ENCODE measurements around the gene STAT3. TPM values are rescaled to one million over a fixed set of nuclear protein-coding genes. Genes with fewer than 3 reads are reported as not detected.
A peak's percentile ranks its signal among the peaks of the same experiment; 100 is the strongest.

Gene STAT3
- total and polyA plus RNA-seq, 9 of the 15 experiments (the other 6 are each of a cell fraction or from before 2014, with no cell fraction given), result 90.0 to 179 (median 114) TPM

GRCh38 chr17:42312285-42313130, 75.7 kb downstream of the STAT3 start (continued):
- TF ChIP-seq BCLAF1 (IDR thresholded peaks at IDR 0.05; ENCODE audit: borderline replicate concordance in 1 of 2, control insufficient read depth in 1 of 2, low read depth in 2 of 2, low read length in 1 of 2) (peak in 1 of 2 experiments; percentile 51; a peak in 2 of 4 replicates), ARHGAP35 (IDR thresholded peaks at IDR 0.05; ENCODE audit: partially characterized antibody) (no peak), HDAC3 (IDR thresholded peaks at IDR 0.05; ENCODE audit: borderline replicate concordance, partially characterized antibody) (peak; percentile 89), CTBP1 (IDR thresholded peaks at IDR 0.05; ENCODE audit: borderline replicate concordance) (peak; percentile 83), ESRRA (IDR thresholded peaks at IDR 0.05; ENCODE audit: borderline replicate concordance, low read depth) (peak; percentile 26; the same call in 1 of the 2 replicates), ZNF140 (CRISPR knock-in tag; IDR thresholded peaks at IDR 0.05) (no peak), ELK1 (CRISPR knock-in tag; IDR thresholded peaks at IDR 0.05) (no peak), HCFC1 (IDR thresholded peaks at IDR 0.05; ENCODE audit: low read depth, low read length) (0 out of 2 replicates have a peak, but pooled peaks have one; percentile 35), ZNF592 (IDR thresholded peaks at IDR 0.05) (peak; percentile 86), MECOM (CRISPR knock-in tag; IDR thresholded peaks at IDR 0.05) (0 out of 2 replicates have a peak, but pooled peaks have one; percentile 27), PTTG1 (tag; IDR thresholded peaks at IDR 0.05; ENCODE audit: low read depth) (no peak), XRCC5 (IDR thresholded peaks at IDR 0.05; ENCODE audit: low read depth, low read length) (peak; percentile 74), KAT7 (CRISPR knock-in tag; IDR thresholded peaks at IDR 0.05; ENCODE audit: borderline replicate concordance) (no peak), ZNF232 (CRISPR knock-in tag; IDR thresholded peaks at IDR 0.05) (no peak)
